Muscle of leg (tissue), 11 donors: ENCODE data around the gene TSPO. TPM values are rescaled to one million over a fixed set of nuclear protein-coding genes. Genes with fewer than 3 reads are reported as not detected.

ENCODE experiments used
- DNase-seq: peaks from one replicate; pipeline ENCODE4 v3.0.0; 2013
- H3K27ac ChIP-seq: one replicate; pipeline ENCODE4 v1.5.1; 2013; ENCODE audit warnings: mild to moderate bottlenecking, low read length, control low read depth
- H3K27me3 ChIP-seq: one replicate; pipeline ENCODE4 v1.6.1; 2013; ENCODE audit warnings: low read length; ENCODE audit not compliant: control insufficient read depth, insufficient read depth
- H3K36me3 ChIP-seq: one replicate; pipeline ENCODE4 v1.6.1; 2013; ENCODE audit warnings: low read length; ENCODE audit not compliant: control insufficient read depth, insufficient read depth
- H3K4me1 ChIP-seq: one replicate; pipeline ENCODE4 v1.6.1; 2013; ENCODE audit warnings: low read length; ENCODE audit not compliant: control insufficient read depth, insufficient read depth
- H3K4me3 ChIP-seq: one replicate; pipeline ENCODE4 v1.5.1; 2013; ENCODE audit warnings: low read length, control low read depth
- H3K9me3 ChIP-seq: replicated peaks from 2 replicates; pipeline ENCODE4 v1.6.1; 2013; ENCODE audit warnings: low read depth, low read length; ENCODE audit not compliant: control insufficient read depth
- WGBS: methylation state at CpG from one replicate; pipeline ENCODE4 v1.1.5; 2013; ENCODE audit warnings: missing lambda C conversion rate; ENCODE audit not compliant: insufficient coverage; 5-methylcytosine and 5-hydroxymethylcytosine counted together
- polyA plus RNA-seq, 8 donors: library from polyadenylated mRNA; unstranded; fragments of 120-200 nt; gene quantifications; one replicate each; pipeline versions ENCODE4 v1.2.1 to v1.2.3, GENCODE V29; 2013; ENCODE audit warnings: inconsistent platforms in 1 of 8, low replicate concordance in 1 of 8; ENCODE audit not compliant: insufficient read length in 8 of 8, insufficient read depth in 1 of 8
- total RNA-seq: library from RNA; stranded (reverse); fragments of 120-200 nt; gene quantifications from one replicate; pipeline ENCODE4 v1.2.4, GENCODE V29; 2013

Gene TSPO
- total and polyA plus RNA-seq, 9 donors: 57.9 to 126 (median 70.1) TPM

DNA sequence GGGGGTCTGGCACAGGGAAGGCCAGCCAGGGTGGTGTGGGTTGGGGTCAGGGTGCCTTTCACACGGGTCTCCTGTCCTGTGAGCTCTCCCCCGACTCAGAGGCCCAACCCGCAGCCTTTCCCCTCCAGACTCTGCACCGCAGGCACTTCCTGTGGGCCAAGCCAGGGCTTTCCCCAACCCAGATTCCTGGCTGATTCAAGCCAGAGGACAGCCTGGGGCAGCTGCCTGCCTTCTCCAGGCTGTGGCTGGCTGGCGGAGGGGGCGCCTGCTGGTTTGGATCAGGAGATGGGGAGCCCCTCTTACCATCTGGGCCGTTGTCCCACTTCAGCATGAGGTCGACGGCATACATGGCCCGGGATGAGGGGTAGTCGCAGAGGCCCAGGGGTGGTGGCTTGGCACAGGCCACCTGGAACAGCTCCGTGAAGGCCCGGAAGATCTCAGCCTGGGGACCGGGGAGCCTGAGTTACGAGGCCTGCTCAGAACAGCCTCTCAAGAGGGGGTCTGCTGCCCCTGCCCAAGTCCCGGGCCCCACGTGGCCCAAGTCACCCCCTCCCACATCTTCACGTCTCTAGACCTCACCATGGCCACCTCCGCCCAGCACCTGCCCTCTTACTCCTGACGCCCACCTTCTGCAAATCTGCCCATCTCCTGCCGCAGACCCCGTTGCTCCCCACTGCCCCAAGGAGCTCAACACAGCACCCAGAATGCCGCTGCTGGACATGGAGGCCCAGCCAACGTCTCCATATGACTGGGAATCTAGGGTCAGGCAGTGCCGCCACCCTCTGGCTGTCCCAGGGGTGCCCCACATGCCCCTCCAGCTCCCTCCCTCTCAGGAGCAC lies 17.3 kb downstream of the TSPO start:
- no peaks in the 10 kb centered on the region for H3K27me3 ChIP-seq
- H3K9me3 ChIP-seq: no peaks in the 10 kb centered on the region
- no peak for DNase-seq
- no peak overlapping the region for H3K27ac ChIP-seq
- no peak overlapping the region for H3K4me3 ChIP-seq
- 53% methylated on average over 18 of the region's 25 CpGs for whole genome bisulfite sequencing
- H3K36me3 ChIP-seq: peaks cover 59% of the 10 kb centered on the region
- H3K4me1 ChIP-seq: peaks cover 4% of the 10 kb centered on the region

DNA sequence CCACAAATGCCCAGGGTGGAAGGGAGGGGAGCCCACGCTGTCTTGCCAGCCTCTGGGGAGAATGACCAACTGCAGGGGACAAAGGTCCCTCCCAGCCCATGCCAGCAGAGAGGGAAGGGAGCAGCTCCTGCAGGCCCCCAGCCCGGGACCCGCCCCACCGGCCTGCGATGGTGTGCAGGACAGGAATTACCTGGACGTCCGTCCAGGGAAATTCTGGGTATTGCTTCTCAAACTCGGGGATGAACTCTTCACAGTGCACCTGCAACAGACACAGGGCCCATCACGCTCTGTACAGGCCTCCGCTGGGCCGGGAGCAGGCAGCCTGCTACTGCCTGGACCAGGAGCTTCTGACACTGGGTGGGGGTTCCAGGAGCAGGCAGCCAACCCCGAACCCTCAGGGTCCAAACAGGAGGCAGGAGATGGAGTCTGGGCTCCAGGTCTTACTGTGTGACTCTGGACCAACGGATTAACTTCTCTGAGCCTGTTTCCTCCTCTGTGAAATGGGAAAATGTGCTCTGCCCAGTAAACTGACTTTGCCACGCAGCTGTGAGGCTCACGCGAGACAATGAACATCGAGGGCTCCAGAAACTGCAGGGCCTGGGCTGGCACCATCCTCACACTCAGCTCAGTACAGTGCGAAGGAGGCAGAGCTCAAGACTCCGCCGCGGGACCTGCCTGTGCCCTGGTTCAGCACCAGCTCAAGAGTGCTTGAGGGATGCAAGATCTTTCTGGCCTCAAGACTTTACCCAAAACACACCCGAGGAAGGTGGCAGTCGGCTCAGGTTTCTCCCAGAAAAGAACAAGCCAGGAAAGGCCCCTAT lies 18.2 kb downstream of the TSPO start:
- H3K36me3 ChIP-seq: peaks cover 67% of the 10 kb centered on the region
- WGBS: 88% methylated on average over 18 of the region's 23 CpGs
- H3K4me1 ChIP-seq: no peaks in the 10 kb centered on the region
- no peaks in the 10 kb centered on the region for H3K9me3 ChIP-seq
- H3K27me3 ChIP-seq: no peaks in the 10 kb centered on the region
- no peak overlapping the region for H3K4me3 ChIP-seq
- no peak for DNase-seq
- H3K27ac ChIP-seq: no peak overlapping the region

DNA sequence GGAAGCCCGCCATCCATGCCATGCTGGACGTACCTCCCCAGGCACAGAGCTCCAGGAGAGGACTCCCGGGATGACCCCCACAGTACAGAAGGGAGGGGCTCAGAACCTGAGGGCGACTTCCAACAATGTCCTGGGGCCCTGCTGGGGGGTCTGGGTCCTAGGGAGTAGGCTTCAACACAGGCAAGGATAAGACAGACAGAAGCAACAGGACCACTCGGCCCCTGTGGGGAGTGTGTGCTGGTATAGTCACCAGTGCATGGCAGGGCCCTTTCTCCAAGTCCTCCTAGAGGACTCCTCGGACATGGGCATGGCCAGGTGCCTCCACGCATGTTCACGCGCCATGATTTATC lies 18.7 kb downstream of the TSPO start:
- Histone ChIP-seq H3K27me3 (no peaks in the 10 kb centered on the region), H3K4me3 (no peak overlapping the region), H3K36me3 (peaks cover 72% of the 10 kb centered on the region), H3K27ac (no peak overlapping the region), H3K4me1 (no peaks in the 10 kb centered on the region), H3K9me3 (no peaks in the 10 kb centered on the region)
- WGBS: 92% methylated on average over 5 of the region's 9 CpGs
- no peak for DNase-seq

DNA sequence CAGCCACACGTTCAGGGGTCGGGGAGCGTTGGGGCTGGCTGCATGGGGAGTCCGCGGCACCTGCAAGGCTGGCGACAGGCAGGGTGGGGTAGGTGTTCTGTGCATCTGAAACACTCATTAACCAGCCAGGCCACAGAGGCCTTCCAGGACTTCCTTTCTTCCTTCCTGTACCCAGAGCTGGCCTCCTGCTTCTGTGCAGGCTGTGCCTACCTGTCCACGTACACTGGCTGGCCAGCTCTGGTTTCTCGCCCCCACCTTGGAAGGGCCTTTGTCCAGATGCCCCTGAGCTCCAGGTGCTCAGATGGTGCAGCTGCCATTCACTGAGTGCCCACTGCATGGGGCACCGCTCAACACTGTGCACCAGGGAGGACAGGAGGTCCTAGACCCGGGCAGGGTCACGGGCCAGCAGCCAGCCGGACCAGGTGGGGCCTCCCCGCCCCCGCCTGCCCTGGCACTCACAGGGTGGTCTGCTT lies 19.7 kb downstream of the TSPO start:
- Histone ChIP-seq H3K9me3 (no peaks in the 10 kb centered on the region), H3K27me3 (no peaks in the 10 kb centered on the region), H3K36me3 (peaks cover 76% of the 10 kb centered on the region), H3K4me1 (no peaks in the 10 kb centered on the region), H3K4me3 (no peak overlapping the region), H3K27ac (no peak overlapping the region)
- WGBS: 87% methylated on average over 7 of the region's 14 CpGs
- DNase-seq: no peak

DNA sequence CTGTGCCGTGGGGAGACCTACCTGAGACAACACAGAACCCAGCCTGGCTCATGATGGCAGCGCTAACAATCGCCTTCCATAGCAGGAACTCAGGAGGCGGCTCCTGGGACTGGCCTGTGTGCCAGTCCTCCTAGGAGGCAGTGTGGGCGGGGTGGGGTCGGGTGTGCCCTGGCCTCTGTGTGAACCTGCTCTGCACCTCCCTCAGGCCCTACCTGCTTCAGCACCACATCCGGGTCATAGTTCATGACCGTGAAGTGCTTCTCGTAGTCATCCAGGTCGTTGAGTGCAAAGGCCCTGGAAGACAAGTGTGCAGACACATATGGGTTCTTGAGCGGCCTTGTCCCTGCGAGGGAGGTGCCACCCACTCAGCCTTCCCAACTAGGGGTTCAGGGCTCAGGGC lies 20.2 kb downstream of the TSPO start:
- WGBS: 87% methylated on average over 10 of the region's 12 CpGs
- H3K4me3 ChIP-seq: no peak overlapping the region
- no peaks in the 10 kb centered on the region for H3K27me3 ChIP-seq
- no peak overlapping the region for H3K27ac ChIP-seq
- no peaks in the 10 kb centered on the region for H3K9me3 ChIP-seq
- H3K36me3 ChIP-seq: peaks cover 74% of the 10 kb centered on the region
- DNase-seq: no peak
- H3K4me1 ChIP-seq: no peaks in the 10 kb centered on the region

DNA sequence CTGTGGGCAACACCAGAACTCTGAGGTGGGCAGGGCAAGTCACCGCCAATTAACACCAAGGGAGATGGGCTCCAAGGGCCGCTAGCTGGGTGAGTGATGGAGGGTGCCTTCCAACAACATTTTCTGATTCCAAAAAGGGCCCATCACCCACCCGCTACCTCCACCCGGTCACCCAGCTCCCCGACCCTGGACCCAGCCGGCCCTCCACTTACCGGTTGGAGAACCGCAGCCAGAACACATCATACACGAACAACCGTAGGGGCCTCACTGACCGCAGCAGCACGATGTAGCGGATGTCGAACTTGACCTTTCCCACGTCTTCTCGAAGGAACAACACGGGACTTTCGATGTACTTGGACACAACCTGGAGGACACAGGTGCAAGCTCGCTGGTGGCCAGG lies 20.8 kb downstream of the TSPO start:
- Histone ChIP-seq H3K27me3 (no peaks in the 10 kb centered on the region), H3K36me3 (peaks cover 73% of the 10 kb centered on the region), H3K9me3 (no peaks in the 10 kb centered on the region), H3K27ac (no peak overlapping the region), H3K4me1 (no peaks in the 10 kb centered on the region), H3K4me3 (no peak overlapping the region)
- WGBS: 94% methylated on average over 17 of the region's 19 CpGs
- no peak for DNase-seq

DNA sequence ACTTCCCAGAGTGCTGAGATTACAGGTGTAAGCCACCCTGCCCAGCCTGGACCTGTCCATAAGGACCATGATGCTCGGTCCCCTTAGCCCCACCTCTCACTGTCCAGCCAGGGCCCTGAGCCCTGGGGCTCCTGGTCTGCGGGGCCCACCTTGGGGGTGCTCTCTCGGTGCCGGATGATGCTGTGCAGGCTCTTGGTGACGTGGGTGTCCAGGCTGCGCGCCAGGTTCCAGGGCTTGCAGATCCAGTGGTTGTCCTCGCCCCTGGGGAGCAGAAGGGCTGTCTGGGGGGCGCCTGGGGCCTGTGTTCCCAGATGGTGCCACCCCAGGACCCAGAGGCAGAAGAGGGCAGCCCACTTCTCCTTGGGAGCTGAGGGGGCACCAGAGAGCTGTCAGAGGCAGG lies 22.2 kb downstream of the TSPO start:
- Histone ChIP-seq H3K36me3 (peaks cover 73% of the 10 kb centered on the region), H3K27me3 (no peaks in the 10 kb centered on the region), H3K4me3 (no peak overlapping the region), H3K27ac (no peak overlapping the region), H3K4me1 (no peaks in the 10 kb centered on the region), H3K9me3 (no peaks in the 10 kb centered on the region)
- 93% methylated on average over 8 of the region's 9 CpGs for WGBS
- no peak for DNase-seq

DNA sequence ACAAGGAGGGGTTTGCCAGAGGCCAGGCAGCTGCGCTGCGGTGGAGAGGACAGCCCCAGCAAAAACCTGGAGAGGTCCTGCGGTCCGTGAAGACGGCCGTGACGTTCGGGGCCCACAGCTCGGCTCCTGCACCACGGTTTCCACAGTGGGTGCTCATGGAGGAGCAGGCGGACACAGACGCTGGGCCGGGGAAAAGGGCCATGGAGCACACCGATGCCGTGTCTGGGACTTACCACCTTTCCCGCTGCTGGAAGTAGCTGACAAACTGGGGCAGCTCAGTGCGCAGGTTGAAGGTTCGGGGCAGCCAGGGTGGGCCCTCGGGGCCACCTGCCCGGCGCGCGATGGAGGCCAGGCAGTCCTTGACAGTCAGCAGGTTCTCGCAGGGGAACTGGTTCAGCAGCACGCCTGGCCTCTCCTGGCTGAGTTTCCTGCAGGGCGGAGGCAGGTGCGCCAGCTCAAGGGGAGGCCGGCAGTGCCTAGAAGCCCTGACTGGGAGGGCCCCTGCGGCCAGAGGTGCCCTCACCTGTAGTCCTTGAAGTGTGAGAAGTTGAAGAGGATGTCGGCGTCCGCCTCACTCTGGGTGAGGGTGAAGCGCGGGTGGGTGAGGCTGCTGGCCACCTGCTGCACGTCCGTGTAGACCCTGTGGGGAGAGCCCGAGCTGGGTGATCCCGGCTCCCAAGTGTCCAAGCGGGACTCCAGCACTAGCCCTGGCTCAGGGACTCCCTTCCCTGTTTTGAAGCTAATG lies 22.8 kb downstream of the TSPO start:
- Histone ChIP-seq H3K4me3 (no peak overlapping the region), H3K4me1 (no peaks in the 10 kb centered on the region), H3K36me3 (peaks cover 73% of the 10 kb centered on the region), H3K27ac (no peak overlapping the region), H3K9me3 (no peaks in the 10 kb centered on the region), H3K27me3 (no peaks in the 10 kb centered on the region)
- no peak for DNase-seq
- WGBS: 94% methylated on average over 38 of the region's 39 CpGs

DNA sequence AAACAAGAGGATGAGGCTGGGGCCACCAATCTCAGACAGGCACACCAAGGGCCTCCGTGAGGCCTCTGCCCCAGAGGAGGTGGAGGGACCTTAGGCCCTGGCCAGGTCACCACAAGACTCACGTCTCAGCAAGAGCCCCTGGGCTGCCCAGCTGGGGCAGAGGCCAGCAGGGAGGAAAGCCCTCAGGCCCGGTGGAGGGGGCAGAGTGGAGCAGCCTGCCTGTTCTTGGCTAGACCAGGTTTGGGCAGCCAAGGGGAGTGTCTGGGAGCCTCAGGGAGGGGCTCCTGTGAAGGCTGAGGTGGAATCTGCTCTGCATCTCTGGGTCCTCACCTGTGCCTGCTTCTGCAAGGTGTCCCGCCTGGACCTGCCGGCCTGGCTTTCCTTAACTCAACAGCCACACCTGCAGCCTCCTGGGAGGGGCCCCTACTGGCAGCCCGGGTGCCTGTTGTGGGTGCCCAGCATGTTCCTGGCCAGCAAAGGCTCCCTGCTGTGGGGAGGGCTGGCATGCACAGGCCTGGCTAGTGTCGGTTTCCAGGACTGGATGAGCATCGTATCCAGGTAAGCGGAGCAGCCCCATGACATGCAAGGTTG lies 23.7 kb downstream of the TSPO start:
- no peaks in the 10 kb centered on the region for H3K9me3 ChIP-seq
- no peak overlapping the region for H3K27ac ChIP-seq
- peaks cover 72% of the 10 kb centered on the region for H3K36me3 ChIP-seq
- DNase-seq: no peak
- H3K27me3 ChIP-seq: no peaks in the 10 kb centered on the region
- 82% methylated on average over 6 of the region's 9 CpGs for whole genome bisulfite sequencing
- no peak overlapping the region for H3K4me3 ChIP-seq
- H3K4me1 ChIP-seq: no peaks in the 10 kb centered on the region
